Activated CD8-positive, alpha-beta T cell treated with anti-CD3 and anti-CD28 coated beads for 36 hours (primary cell): ENCODE results near the gene GRK4. TPM values are rescaled to one million over a fixed set of nuclear protein-coding genes. Genes with fewer than 3 reads are reported as not detected.

Experiments
- ATAC-seq: fragments of 200-7000 bp; cut with Tn5 transposase; one replicate; pipeline ENCODE4 v1.10.0; 2021; ENCODE audit warnings: mild to moderate bottlenecking, moderate library complexity
- CTCF ChIA-PET: fragments of 350-600 bp; sonication (Branson Sonifier 250); formaldehyde crosslinking; loops from one replicate; lab custom pipeline; 2021; ENCODE audit warnings: antibody characterized with exemption; lab: Charles Lee
- POLR2A ChIA-PET: fragments of 350-600 bp; sonication (Branson Sonifier 250); formaldehyde crosslinking; loops from one replicate; lab custom pipeline; 2021; ENCODE audit warnings: antibody characterized with exemption; lab: Charles Lee
- DNase-seq: peaks from one replicate; pipeline ENCODE4 v3.0.0-alpha.2; 2020
- H3K27ac Mint-ChIP-seq: one replicate; pipeline ENCODE4 v1.8.0; 2021; ENCODE audit warnings: mild to moderate bottlenecking, mixed read lengths
- H3K27me3 Mint-ChIP-seq: one replicate; pipeline ENCODE4 v1.8.0; 2021; ENCODE audit warnings: mixed read lengths
- H3K36me3 Mint-ChIP-seq: one replicate; pipeline ENCODE4 v1.8.0; 2021; ENCODE audit warnings: low read depth, mixed read lengths
- H3K4me1 Mint-ChIP-seq: one replicate; pipeline ENCODE4 v1.8.0; 2021; ENCODE audit warnings: low read depth, mixed read lengths
- H3K4me3 Mint-ChIP-seq: one replicate; pipeline ENCODE4 v1.8.0; 2021; ENCODE audit warnings: mild to moderate bottlenecking, moderate library complexity, mixed read lengths
- H3K9me3 Mint-ChIP-seq: one replicate; pipeline ENCODE4 v1.8.0; 2021; ENCODE audit warnings: mixed read lengths
- intact Hi-C: fragments of 100-400 bp; cut with micrococcal nuclease; formaldehyde crosslinking; loops from one replicate; pipeline ENCODE4 v1.10.0; 2022
- total RNA-seq, 2 experiments: library from RNA; stranded (reverse); gene quantifications; one replicate each; pipeline ENCODE4 v1.2.3, GENCODE V29; 2021
- TF ChIP-seq, protein P1 (sequence below): fragments of 200-600 bp; IDR thresholded peaks from one replicate; pipeline ENCODE4 v1.8.0; 2022; ENCODE audit warnings: antibody characterized with exemption, mild to moderate bottlenecking

GRK4 gene
- total RNA-seq, 2 experiments from 2014 or later = 2.8 to 3.0 TPM

DNA sequence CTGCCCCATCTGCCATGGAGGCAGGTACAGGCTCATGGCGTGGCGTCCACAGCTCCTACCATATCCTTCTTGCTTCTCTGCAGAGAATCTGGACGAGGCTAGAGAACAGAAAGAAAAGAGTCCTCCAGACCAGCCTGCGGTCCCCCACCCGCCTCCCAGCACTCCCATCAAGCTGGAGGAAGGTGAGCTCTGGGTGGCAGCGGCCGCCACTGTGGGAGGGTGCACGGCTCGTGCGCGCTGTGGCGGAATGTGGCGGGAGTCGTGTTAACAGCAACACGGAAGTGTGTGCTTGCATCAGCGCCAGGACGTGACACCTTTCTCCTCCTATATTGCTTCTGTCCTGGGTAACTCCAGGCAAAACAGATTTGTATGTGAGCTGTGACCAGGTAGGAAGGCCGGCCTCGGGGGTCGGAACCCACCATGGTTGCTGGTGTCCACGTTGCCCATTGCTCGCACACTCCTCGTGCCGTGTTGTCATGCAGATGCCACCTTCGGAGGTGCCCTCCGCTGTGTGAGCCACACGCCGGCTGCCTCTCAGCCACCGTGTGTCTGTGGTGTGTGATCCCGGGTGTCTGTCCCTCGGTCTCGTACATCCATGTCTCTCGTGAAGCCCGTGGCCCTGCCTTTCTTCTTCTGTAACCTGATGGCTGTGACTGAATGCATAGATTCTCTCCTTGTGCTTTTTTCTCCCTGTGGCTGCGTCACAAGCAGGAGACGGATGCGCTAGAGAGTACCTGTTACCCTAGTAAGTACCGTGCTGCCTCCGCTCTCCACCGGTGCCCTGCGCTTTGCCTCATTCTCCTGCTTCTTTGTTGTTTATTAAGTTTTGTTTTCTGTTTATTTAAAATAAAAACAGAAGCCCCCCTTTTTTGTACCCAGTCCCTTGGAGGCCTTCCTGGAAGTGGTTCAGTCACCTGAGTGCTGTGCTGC is 37.2 kb upstream of the GRK4 start:
- H3K27me3 Mint-ChIP-seq = no peaks in the 10 kb centered on the region
- CTCF ChIA-PET = interaction anchor here (1.2 kb wide), 1 partner anchor 9 kb away, joined by 4 read pairs; no protein-coding TSS in a partner anchor
- DNase-seq (no peak), ATAC-seq (no peak)
- TF ChIP-seq, protein P1, sequence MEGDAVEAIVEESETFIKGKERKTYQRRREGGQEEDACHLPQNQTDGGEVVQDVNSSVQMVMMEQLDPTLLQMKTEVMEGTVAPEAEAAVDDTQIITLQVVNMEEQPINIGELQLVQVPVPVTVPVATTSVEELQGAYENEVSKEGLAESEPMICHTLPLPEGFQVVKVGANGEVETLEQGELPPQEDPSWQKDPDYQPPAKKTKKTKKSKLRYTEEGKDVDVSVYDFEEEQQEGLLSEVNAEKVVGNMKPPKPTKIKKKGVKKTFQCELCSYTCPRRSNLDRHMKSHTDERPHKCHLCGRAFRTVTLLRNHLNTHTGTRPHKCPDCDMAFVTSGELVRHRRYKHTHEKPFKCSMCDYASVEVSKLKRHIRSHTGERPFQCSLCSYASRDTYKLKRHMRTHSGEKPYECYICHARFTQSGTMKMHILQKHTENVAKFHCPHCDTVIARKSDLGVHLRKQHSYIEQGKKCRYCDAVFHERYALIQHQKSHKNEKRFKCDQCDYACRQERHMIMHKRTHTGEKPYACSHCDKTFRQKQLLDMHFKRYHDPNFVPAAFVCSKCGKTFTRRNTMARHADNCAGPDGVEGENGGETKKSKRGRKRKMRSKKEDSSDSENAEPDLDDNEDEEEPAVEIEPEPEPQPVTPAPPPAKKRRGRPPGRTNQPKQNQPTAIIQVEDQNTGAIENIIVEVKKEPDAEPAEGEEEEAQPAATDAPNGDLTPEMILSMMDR = no peak
- H3K4me3 Mint-ChIP-seq = no peak overlapping the region
- POLR2A ChIA-PET = interaction anchor here (1.0 to 1.5 kb wide), 2 partner anchors 9 kb away, joined by 5 read pairs; no protein-coding TSS in a partner anchor
- H3K27ac Mint-ChIP-seq = peak overlapping the region; percentile 5
- peaks cover 29% of the 10 kb centered on the region for H3K36me3 Mint-ChIP-seq
- intact Hi-C loops = no loop called here
- no peaks in the 10 kb centered on the region for H3K9me3 Mint-ChIP-seq
- peaks cover 30% of the 10 kb centered on the region for H3K4me1 Mint-ChIP-seq

DNA sequence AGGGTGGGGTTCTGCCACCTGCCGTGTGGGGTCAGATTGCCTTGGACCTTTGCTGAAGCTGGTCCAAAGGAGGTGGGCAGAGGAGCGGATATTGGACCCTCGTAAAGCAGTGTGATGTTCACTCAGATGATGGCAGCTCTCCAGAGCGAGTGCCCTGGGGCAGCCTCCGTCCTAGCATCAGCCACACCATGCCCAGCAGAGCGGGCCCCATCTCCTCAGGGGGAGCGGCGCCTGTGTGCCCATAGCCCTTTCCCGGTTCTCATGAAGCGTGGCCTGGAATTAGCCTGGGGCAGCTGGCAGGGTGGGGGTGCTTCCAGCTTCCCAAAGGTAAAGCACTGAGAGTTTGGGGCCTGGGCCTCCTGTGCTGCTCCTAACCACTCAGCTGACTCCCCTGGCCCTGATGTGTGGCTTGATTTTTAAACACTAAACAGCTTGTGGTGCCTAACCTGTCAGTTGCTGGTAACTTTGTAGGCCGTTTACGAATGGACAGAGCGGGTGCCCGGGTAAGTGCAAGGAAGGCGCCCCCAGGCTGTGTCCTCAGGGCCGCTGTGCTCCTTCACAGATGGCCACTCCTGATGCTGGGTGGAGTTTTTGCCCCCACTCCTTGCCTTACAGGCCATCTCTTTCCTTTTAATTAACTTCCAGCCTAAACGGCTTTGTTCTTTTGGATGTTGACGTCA is 36.2 kb upstream of the GRK4 start:
- TF ChIP-seq, protein P1 = no peak
- peak overlapping the region; percentile 5 for H3K27ac Mint-ChIP-seq
- ChIA-PET POLR2A (interaction anchor here (1.2 to 1.5 kb wide), 2 partner anchors 8 kb away, joined by 3 to 5 read pairs; no protein-coding TSS in a partner anchor), CTCF (interaction anchor here (1.1 kb wide), 1 partner anchor 163 kb away, joined by 4 read pairs; no protein-coding TSS in a partner anchor)
- no peak for DNase-seq
- intact Hi-C loops = no loop called here
- H3K4me3 Mint-ChIP-seq = no peak overlapping the region
- no peaks in the 10 kb centered on the region for H3K27me3 Mint-ChIP-seq
- no peak for ATAC-seq
- peaks cover 25% of the 10 kb centered on the region for H3K4me1 Mint-ChIP-seq
- H3K36me3 Mint-ChIP-seq = peaks cover 31% of the 10 kb centered on the region
- no peaks in the 10 kb centered on the region for H3K9me3 Mint-ChIP-seq

DNA sequence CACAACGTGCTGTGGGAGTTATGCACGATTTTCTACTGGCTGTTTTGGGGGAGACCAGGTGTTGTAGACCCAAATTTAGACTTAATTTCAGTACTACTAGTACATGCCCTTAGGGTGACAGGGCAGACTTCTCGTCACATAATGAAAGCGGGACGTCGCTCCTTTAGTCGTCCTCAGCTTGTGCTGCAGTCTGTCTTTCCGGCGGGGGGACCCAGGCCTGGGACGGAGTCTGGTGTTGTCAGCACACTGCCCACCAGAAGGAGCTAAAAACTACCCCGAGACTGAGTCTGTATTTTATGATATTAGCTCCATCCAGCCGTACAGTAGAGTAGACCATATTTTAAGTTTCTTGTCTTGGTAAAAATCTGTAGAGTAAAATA is 35.7 kb upstream of the GRK4 start:
- TF ChIP-seq, protein P1 = no peak
- intact Hi-C loops = no loop called here
- ATAC-seq = no peak
- no peak overlapping the region for H3K27ac Mint-ChIP-seq
- CTCF ChIA-PET = interaction anchor here (1.1 kb wide), 1 partner anchor 164 kb away, joined by 4 read pairs; no protein-coding TSS in a partner anchor
- peaks cover 29% of the 10 kb centered on the region for H3K36me3 Mint-ChIP-seq
- no peak for DNase-seq
- POLR2A ChIA-PET = interaction anchor here (1.2 to 1.5 kb wide), 2 partner anchors 8 kb away, joined by 3 to 5 read pairs; no protein-coding TSS in a partner anchor
- H3K4me3 Mint-ChIP-seq = no peak overlapping the region
- H3K4me1 Mint-ChIP-seq = peaks cover 20% of the 10 kb centered on the region
- no peaks in the 10 kb centered on the region for H3K27me3 Mint-ChIP-seq
- no peaks in the 10 kb centered on the region for H3K9me3 Mint-ChIP-seq

DNA sequence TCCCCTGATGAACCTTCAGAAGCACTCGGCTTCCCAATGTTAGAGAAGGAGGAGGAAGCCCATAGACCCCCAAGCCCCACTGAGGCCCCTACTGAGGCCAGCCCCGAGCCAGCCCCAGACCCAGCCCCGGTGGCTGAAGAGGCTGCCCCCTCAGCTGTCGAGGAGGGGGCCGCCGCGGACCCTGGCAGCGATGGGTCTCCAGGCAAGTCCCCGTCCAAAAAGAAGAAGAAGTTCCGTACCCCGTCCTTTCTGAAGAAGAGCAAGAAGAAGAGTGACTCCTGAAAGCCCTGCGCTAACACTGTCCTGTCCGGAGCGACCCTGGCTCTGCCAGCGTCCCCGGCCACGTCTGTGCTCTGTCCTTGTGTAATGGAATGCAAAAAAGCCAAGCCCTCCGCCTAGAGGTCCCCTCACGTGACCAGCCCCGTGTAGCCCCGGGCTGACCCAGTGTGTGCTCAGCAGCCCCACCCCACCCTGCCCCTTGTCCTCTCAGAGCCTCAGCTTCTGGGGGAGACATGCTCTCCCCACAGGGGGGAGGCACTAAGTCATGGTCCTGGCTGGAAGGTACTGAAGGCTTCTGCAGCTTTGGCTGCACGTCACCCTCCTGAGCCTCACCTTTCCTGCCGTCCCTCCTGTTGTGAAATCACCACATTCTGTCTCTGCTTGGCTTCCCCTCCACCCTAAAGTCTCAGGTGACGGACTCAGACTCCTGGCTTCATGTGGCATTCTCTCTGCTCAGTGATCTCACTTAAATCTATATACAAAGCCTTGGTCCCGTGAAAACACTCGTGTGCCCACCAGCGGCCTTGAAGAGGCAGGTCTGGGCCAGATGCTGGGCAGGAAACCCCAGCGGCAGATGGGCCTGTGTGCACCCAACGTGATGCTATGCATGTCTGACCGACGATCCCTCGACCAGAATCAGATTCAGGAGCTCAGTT is 34.9 kb upstream of the GRK4 start:
- H3K4me1 Mint-ChIP-seq = peaks cover 17% of the 10 kb centered on the region
- no peak for ATAC-seq
- ChIA-PET POLR2A (interaction anchor here (0.9 to 1.6 kb wide), 5 partner anchors 7 to 182 kb away, joined by 3 to 5 read pairs (median 3); no protein-coding TSS in a partner anchor), CTCF (interaction anchor here (1.1 kb wide), 1 partner anchor 165 kb away, joined by 4 read pairs; no protein-coding TSS in a partner anchor)
- H3K36me3 Mint-ChIP-seq = peaks cover 33% of the 10 kb centered on the region
- TF ChIP-seq, protein P1 = no peak
- H3K27me3 Mint-ChIP-seq = no peaks in the 10 kb centered on the region
- H3K27ac Mint-ChIP-seq = peak overlapping the region; percentile 29
- peak overlapping the region; percentile 22 for H3K4me3 Mint-ChIP-seq
- H3K9me3 Mint-ChIP-seq = no peaks in the 10 kb centered on the region
- DNase-seq = no peak
- intact Hi-C loops = no loop called here
